ENCODE data around the gene ZFP92. TPM values are rescaled to one million over a fixed set of nuclear protein-coding genes. Genes with fewer than 3 reads are reported as not detected.

Gene ZFP92
- total and polyA plus RNA-seq, 2 of the 8 experiments (the other 6 are each of a cell fraction or from before 2014, with no cell fraction given), result 0.14 to 0.41 TPM

DNA sequence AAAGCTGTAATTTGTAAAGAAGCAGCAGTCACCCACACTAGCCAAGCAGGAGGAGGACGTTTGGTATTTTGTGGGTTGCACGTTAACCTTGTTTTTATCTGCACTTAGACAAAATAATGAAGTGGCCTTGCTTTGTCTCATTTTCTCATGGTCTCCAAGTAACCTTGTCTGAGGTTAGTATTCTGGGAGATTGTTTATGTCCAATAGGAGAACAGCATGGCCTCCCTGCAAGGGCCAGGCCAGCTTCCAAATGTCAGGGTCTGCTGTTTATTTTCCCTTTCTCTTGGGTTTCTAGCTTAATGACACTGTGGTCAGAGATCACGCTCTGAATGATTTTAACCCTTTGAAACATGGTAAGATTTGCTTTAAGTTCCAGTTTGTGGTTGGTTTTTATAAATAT is 40.0 kb upstream of the ZFP92 start:
- no peak overlapping the region for H2BK20ac ChIP-seq (ENCODE audit: low read length)
- ChIA-PET CTCF (ENCODE audit: partially characterized antibody) (no interaction called here), POLR2A (ENCODE audit: partially characterized antibody) (no interaction called here)
- H3K4me1 ChIP-seq (replicated peaks in 1 of 4; ENCODE audit: control insufficient read depth in 3 of 4, insufficient read depth in 4 of 4, low read length in 3 of 4), result peaks cover 0 to 3% (median 0%) of the 10 kb centered on the region in 4 experiments; a peak in 1 of 7 replicates
- FAIRE-seq (no peak), DNase-seq (ENCODE audit: low read depth in 1 of 2, low spot score in 2 of 2) (no peak)
- H3K23ac ChIP-seq (ENCODE audit: insufficient read length), result no peak overlapping the region
- H3K4me3 ChIP-seq (ENCODE audit: extremely low read depth in 1 of 4, insufficient read depth in 2 of 4, low read depth in 3 of 4, low read length in 4 of 4), result no peak overlapping the region
- no peaks in the 10 kb centered on the region for H3K79me2 ChIP-seq (ENCODE audit: control insufficient read depth in 1 of 2, insufficient read depth in 2 of 2, low read length in 2 of 2)
- H3K9me3 ChIP-seq (ENCODE audit: insufficient read depth in 2 of 2, low read depth in 1 of 2, low read length in 1 of 2), result no peaks in the 10 kb centered on the region
- H4K5ac ChIP-seq (ENCODE audit: insufficient read length, low read depth, low read length), result no peak overlapping the region
- H3K9ac ChIP-seq (replicated peaks in 1 of 4; ENCODE audit: extremely low read depth in 1 of 4, low read depth in 3 of 4, low read length in 3 of 4), result no peak overlapping the region
- H2AFZ ChIP-seq (ENCODE audit: low read length), result no peak overlapping the region
- H3K27me3 ChIP-seq (replicated peaks in 1 of 4; ENCODE audit: control insufficient read depth in 3 of 4, extremely low read depth in 1 of 4, insufficient read depth in 3 of 4, low read length in 3 of 4), result no peaks in the 10 kb centered on the region
- TF ChIP-seq TAF1 (IDR thresholded peaks at IDR 0.05; ENCODE audit: low read depth, low read length), result no peak
- TF ChIP-seq CREB1 (IDR thresholded peaks at IDR 0.05), result no peak
- TF ChIP-seq, protein P1, sequence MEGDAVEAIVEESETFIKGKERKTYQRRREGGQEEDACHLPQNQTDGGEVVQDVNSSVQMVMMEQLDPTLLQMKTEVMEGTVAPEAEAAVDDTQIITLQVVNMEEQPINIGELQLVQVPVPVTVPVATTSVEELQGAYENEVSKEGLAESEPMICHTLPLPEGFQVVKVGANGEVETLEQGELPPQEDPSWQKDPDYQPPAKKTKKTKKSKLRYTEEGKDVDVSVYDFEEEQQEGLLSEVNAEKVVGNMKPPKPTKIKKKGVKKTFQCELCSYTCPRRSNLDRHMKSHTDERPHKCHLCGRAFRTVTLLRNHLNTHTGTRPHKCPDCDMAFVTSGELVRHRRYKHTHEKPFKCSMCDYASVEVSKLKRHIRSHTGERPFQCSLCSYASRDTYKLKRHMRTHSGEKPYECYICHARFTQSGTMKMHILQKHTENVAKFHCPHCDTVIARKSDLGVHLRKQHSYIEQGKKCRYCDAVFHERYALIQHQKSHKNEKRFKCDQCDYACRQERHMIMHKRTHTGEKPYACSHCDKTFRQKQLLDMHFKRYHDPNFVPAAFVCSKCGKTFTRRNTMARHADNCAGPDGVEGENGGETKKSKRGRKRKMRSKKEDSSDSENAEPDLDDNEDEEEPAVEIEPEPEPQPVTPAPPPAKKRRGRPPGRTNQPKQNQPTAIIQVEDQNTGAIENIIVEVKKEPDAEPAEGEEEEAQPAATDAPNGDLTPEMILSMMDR (IDR thresholded peaks at IDR 0.05; ENCODE audit: control extremely low read depth in 1 of 3, insufficient read depth in 1 of 3, low read depth in 1 of 3, low read length in 3 of 3), result no peak
- no peak for TF ChIP-seq EGR1 (IDR thresholded peaks at IDR 0.05; ENCODE audit: borderline replicate concordance, low read depth, low read length)
- no peak for TF ChIP-seq GTF2F1 (IDR thresholded peaks at IDR 0.05; ENCODE audit: borderline replicate concordance, low read depth, low read length)
- TF ChIP-seq NRF1 (IDR thresholded peaks at IDR 0.05; ENCODE audit: low read depth, low read length), result no peak
- TF ChIP-seq KDM4A (IDR thresholded peaks at IDR 0.05; ENCODE audit: low read depth, low read length, severe bottlenecking), result no peak
- TF ChIP-seq JUN (IDR thresholded peaks at IDR 0.05; ENCODE audit: low read depth, low read length), result no peak
- TF ChIP-seq EZH2 (IDR thresholded peaks at IDR 0.05; ENCODE audit: low read depth, low read length, severe bottlenecking), result no peak
- no peak for TF ChIP-seq CHD1 (IDR thresholded peaks at IDR 0.05; ENCODE audit: low read depth, low read length)
- no peak for TF ChIP-seq SIRT6 (IDR thresholded peaks at IDR 0.05; ENCODE audit: low read length)
- H3K4ac ChIP-seq (replicated peaks; ENCODE audit: insufficient read length, low read depth, low read length), result no peak overlapping the region
- no peak overlapping the region for H4K91ac ChIP-seq (replicated peaks; ENCODE audit: insufficient read length, low read length)
- no peak overlapping the region for H2BK5ac ChIP-seq (ENCODE audit: low read depth, low read length)
- H3K79me1 ChIP-seq (ENCODE audit: low read depth, low read length), result no peaks in the 10 kb centered on the region
- no peak overlapping the region for H3K56ac ChIP-seq (replicated peaks; ENCODE audit: insufficient read length, low read depth, low read length)
- no peak overlapping the region for H2AK5ac ChIP-seq (ENCODE audit: low read depth, low read length)
- H2BK15ac ChIP-seq (ENCODE audit: low read length), result no peak overlapping the region
- H2BK12ac ChIP-seq (ENCODE audit: low read depth, low read length), result no peak overlapping the region
- H3K27ac ChIP-seq (ENCODE audit: low read depth, low read length), result no peak overlapping the region
- no peaks in the 10 kb centered on the region for H4K20me1 ChIP-seq (replicated peaks in 1 of 2; ENCODE audit: control insufficient read depth in 1 of 2, insufficient read depth in 2 of 2, low read length in 2 of 2)
- H2BK120ac ChIP-seq (replicated peaks; ENCODE audit: low read depth, low read length), result no peak overlapping the region
- no peaks in the 10 kb centered on the region for H3K36me3 ChIP-seq (ENCODE audit: control insufficient read depth in 2 of 4, insufficient read depth in 4 of 4, low read length in 3 of 4)
- no peak overlapping the region for H4K8ac ChIP-seq (ENCODE audit: extremely low read depth, insufficient read depth, low read length)
- no peak overlapping the region for H3K14ac ChIP-seq (ENCODE audit: insufficient read length)
- 93% methylated on average over 1 of the region's 3 CpGs; no CpG with 5 or more reads in 1 of the 2 experiments for WGBS, 2 experiments (ENCODE audit: extremely low coverage in 1 of 2, insufficient coverage in 1 of 2, insufficient read length in 1 of 2, insufficient replicate concordance in 2 of 2, low coverage in 1 of 2, low lambda C conversion rate in 2 of 2, missing lambda C conversion rate in 1 of 2)
- H3K4me2 ChIP-seq (ENCODE audit: insufficient read depth in 1 of 2, low read depth in 2 of 2, low read length in 2 of 2), result no peak overlapping the region
- H3K23me2 ChIP-seq (ENCODE audit: low read depth, low read length), result no peaks in the 10 kb centered on the region
- H3K18ac ChIP-seq (ENCODE audit: extremely low read depth, low read length), result no peak overlapping the region

Measured in H1 (cell line).